ENCODE data around the gene ZNF22. TPM values are rescaled to one million over a fixed set of nuclear protein-coding genes. Genes with fewer than 3 reads are reported as not detected.

Gene ZNF22
- total and polyA plus RNA-seq, 2 of the 8 experiments (the other 6 are each of a cell fraction or from before 2014, with no cell fraction given) = 18.2 to 45.2 TPM

DNA sequence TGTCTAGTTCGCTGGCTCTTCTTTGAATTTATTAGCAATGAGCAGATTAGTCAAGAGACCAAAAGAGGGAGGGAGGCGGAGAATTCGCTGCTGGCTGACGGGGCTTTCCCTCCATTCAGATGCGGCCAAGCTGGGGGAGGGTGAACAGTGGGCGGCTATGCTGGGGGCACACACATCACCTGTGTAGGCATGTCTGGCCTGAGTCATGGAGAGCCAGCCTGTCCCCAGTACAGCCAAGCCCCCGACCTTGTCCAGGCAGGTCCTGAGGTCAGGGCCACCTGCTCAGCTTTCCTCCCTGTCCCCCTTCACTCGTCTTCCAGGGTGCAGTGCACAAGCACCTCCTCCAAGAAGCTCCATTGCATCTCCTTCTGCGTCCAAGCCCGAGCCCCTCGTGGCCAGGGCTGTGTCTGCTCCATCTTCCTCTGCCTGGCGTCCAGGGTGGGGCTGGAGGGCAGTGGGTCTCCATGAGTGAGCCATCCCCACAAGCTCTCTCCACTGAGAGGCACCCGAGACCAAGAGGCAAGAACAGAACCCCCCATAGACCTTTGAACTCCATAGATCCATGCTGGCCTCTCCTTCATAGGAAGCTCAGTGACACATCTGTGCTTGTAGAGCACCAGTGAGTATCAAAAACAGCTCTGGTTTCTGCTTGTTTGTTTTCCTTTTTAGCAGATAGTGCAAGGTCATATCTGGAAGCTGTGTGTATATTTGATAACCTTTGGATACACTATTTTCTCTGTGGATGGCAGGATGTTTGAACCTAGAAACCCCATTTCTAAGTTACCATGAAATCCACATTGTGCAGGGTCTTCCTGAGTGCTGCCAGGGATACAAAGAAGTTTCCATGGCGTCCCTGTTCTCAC is 20.2 kb upstream of the ZNF22 start:
- H4K20me1 ChIP-seq (replicated peaks in 1 of 2; ENCODE audit: control insufficient read depth in 1 of 2, insufficient read depth in 2 of 2, low read length in 2 of 2) = no peaks in the 10 kb centered on the region
- 0 out of 7 replicates have a peak overlapping the region, but pooled peaks of 1 of the 4 experiments have one; percentile 11 for H3K9ac ChIP-seq (replicated peaks in 1 of 4; ENCODE audit: extremely low read depth in 1 of 4, low read depth in 3 of 4, low read length in 3 of 4)
- no peak overlapping the region; the same call in 1 of the 2 replicates for H2AK5ac ChIP-seq (ENCODE audit: low read depth, low read length)
- H3K79me1 ChIP-seq (ENCODE audit: low read depth, low read length) = no peaks in the 10 kb centered on the region
- no peaks in the 10 kb centered on the region for H3K27me3 ChIP-seq (replicated peaks in 1 of 4; ENCODE audit: control insufficient read depth in 3 of 4, extremely low read depth in 1 of 4, insufficient read depth in 3 of 4, low read length in 3 of 4)
- H2BK12ac ChIP-seq (ENCODE audit: low read depth, low read length) = peak overlapping the region; percentile 40; the same call in 1 of the 2 replicates
- peak overlapping the region; percentile 82 for H4K8ac ChIP-seq (ENCODE audit: extremely low read depth, insufficient read depth, low read length)
- no peak overlapping the region for H2AFZ ChIP-seq (ENCODE audit: low read length)
- peak overlapping the region; percentile 10 for H3K4ac ChIP-seq (replicated peaks; ENCODE audit: insufficient read length, low read depth, low read length)
- peaks cover 2% of the 10 kb centered on the region; the same call in 1 of the 2 replicates for H3K23me2 ChIP-seq (ENCODE audit: low read depth, low read length)
- H4K91ac ChIP-seq (replicated peaks; ENCODE audit: insufficient read length, low read length) = peak overlapping the region; percentile 81
- H3K36me3 ChIP-seq (ENCODE audit: control insufficient read depth in 2 of 4, insufficient read depth in 4 of 4, low read length in 3 of 4) = peaks cover 0 to 4% (median 0%) of the 10 kb centered on the region in 4 experiments; a peak in 1 of 8 replicates
- H4K5ac ChIP-seq (ENCODE audit: insufficient read length, low read depth, low read length) = no peak overlapping the region
- H3K4me3 ChIP-seq (ENCODE audit: extremely low read depth in 1 of 4, insufficient read depth in 2 of 4, low read depth in 3 of 4, low read length in 4 of 4) = no peak overlapping the region
- no peak for DNase-seq (ENCODE audit: low read depth in 1 of 2, low spot score in 2 of 2)
- WGBS, 2 experiments (ENCODE audit: extremely low coverage in 1 of 2, insufficient coverage in 1 of 2, insufficient read length in 1 of 2, insufficient replicate concordance in 2 of 2, low coverage in 1 of 2, low lambda C conversion rate in 2 of 2, missing lambda C conversion rate in 1 of 2) = 60% methylated on average over 13 of the region's 14 CpGs; no CpG with 5 or more reads in 1 of the 2 experiments
- no peak overlapping the region for H3K27ac ChIP-seq (ENCODE audit: low read depth, low read length)
- no peak for FAIRE-seq
- no peak overlapping the region; the same call in 1 of the 2 replicates for H2BK5ac ChIP-seq (ENCODE audit: low read depth, low read length)
- 0 out of 2 replicates have a peak overlapping the region, but pooled peaks have one; percentile 56 for H2BK20ac ChIP-seq (ENCODE audit: low read length)
- no peak overlapping the region for H3K56ac ChIP-seq (replicated peaks; ENCODE audit: insufficient read length, low read depth, low read length)
- H3K23ac ChIP-seq (ENCODE audit: insufficient read length) = no peak overlapping the region
- peak overlapping the region; percentile 55; the same call in 1 of the 2 replicates for H3K18ac ChIP-seq (ENCODE audit: extremely low read depth, low read length)
- peaks cover 14 to 42% (median 28%) of the 10 kb centered on the region in 4 experiments for H3K4me1 ChIP-seq (replicated peaks in 1 of 4; ENCODE audit: control insufficient read depth in 3 of 4, insufficient read depth in 4 of 4, low read length in 3 of 4)
- POLR2A ChIA-PET (ENCODE audit: partially characterized antibody) = interaction anchor here (0.7 to 3.3 kb wide), 7 partner anchors 15 to 48 kb away, joined by 3 to 23 read pairs (median 4); partner anchors contain the start of genes RASSF4 and ZNF22
- H3K79me2 ChIP-seq (ENCODE audit: control insufficient read depth in 1 of 2, insufficient read depth in 2 of 2, low read length in 2 of 2) = no peaks in the 10 kb centered on the region
- CTCF ChIA-PET (ENCODE audit: partially characterized antibody) = interaction anchor here (0.8 to 4.8 kb wide), 7 partner anchors 9 to 119 kb away, joined by 3 to 43 read pairs (median 4); no protein-coding TSS in a partner anchor
- H2BK15ac ChIP-seq (ENCODE audit: low read length) = 0 out of 2 replicates have a peak overlapping the region, but pooled peaks have one; percentile 67
- H3K4me2 ChIP-seq (ENCODE audit: insufficient read depth in 1 of 2, low read depth in 2 of 2, low read length in 2 of 2) = peak overlapping the region; percentile 12 to 26; a peak in 2 of 4 replicates
- peak overlapping the region; percentile 82 for H2BK120ac ChIP-seq (replicated peaks; ENCODE audit: low read depth, low read length)
- no peaks in the 10 kb centered on the region for H3K9me3 ChIP-seq (ENCODE audit: insufficient read depth in 2 of 2, low read depth in 1 of 2, low read length in 1 of 2)
- no peak overlapping the region for H3K14ac ChIP-seq (ENCODE audit: insufficient read length)
- TF ChIP-seq POU5F1 (IDR thresholded peaks at IDR 0.05; ENCODE audit: low read depth, low read length) (no peak), SP1 (IDR thresholded peaks at IDR 0.05; ENCODE audit: low read depth, low read length) (no peak), EGR1 (IDR thresholded peaks at IDR 0.05; ENCODE audit: borderline replicate concordance, low read depth, low read length) (no peak), RFX5 (IDR thresholded peaks at IDR 0.05; ENCODE audit: borderline replicate concordance, low read depth, low read length) (no peak), SP4 (IDR thresholded peaks at IDR 0.05; ENCODE audit: low read length) (no peak), POLR2A (IDR thresholded peaks at IDR 0.05; ENCODE audit: control extremely low read depth in 1 of 2, low read depth in 2 of 2, low read length in 2 of 2) (no peak), CHD2 (IDR thresholded peaks at IDR 0.05; ENCODE audit: low read length) (no peak), KDM1A (IDR thresholded peaks at IDR 0.05; ENCODE audit: borderline replicate concordance, low read length) (no peak), MAFK (IDR thresholded peaks at IDR 0.05; ENCODE audit: low read depth, low read length) (no peak), KDM5A (IDR thresholded peaks at IDR 0.05; ENCODE audit: low read length) (no peak), HDAC2 (IDR thresholded peaks at IDR 0.05; ENCODE audit: borderline replicate concordance in 1 of 2, low read depth in 2 of 2, low read length in 2 of 2) (no peak), SIRT6 (IDR thresholded peaks at IDR 0.05; ENCODE audit: low read length) (no peak)
